Measurements from ENCODE around the gene VAMP2. TPM values are rescaled to one million over a fixed set of nuclear protein-coding genes. Genes with fewer than 3 reads are reported as not detected.

VAMP2 gene
- total and polyA plus RNA-seq, 4 donors, result 4.2 to 25.9 (median 10.2) TPM

GRCh38 chr17:8189041-8189710, 26.4 kb upstream of the VAMP2 start:
- Histone ChIP-seq H3K9me3 (ENCODE audit: control insufficient read depth in 4 of 4, low read length in 3 of 4) (no peaks in the 10 kb centered on the region), H3K36me3 (ENCODE audit: control insufficient read depth in 4 of 4, insufficient read depth in 3 of 4, low read depth in 1 of 4, low read length in 3 of 4) (no peaks in the 10 kb centered on the region), H3K27me3 (ENCODE audit: control insufficient read depth in 4 of 4, insufficient read depth in 4 of 4, low read length in 3 of 4) (no peaks in the 10 kb centered on the region), H3K4me3 (ENCODE audit: low read depth in 1 of 3, low read length in 3 of 3) (peak overlapping the region; percentile 75 to 82 (median 78)), H3K4me1 (ENCODE audit: control insufficient read depth in 4 of 4, insufficient read depth in 4 of 4, low read length in 3 of 4) (peaks cover 12 to 58% (median 31%) of the 10 kb centered on the region in 4 donors), H3K27ac (ENCODE audit: low read depth in 1 of 2, low read length in 2 of 2) (peak overlapping the region; percentile 73 to 85), H3K9ac (ENCODE audit: low read depth in 1 of 2, low read length in 2 of 2) (peak overlapping the region in 1 of 2 donors; percentile 47)
- peak; percentile 49 for DNase-seq (ENCODE audit: low spot score)
- WGBS, result 6% methylated on average over 67 of the region's 67 CpGs
- TF ChIP-seq RXRA (IDR thresholded peaks at IDR 0.05) (no peak), HNF4A (conservative IDR thresholded peaks at IDR 0.05) (no peak), JUND (IDR thresholded peaks at IDR 0.05) (no peak), NR2F2 (IDR thresholded peaks at IDR 0.05) (no peak), FOXA2 (IDR thresholded peaks at IDR 0.05) (no peak), CTCF (IDR thresholded peaks at IDR 0.05; ENCODE audit: low read depth, low read length, missing input control) (no peak), TAF1 (conservative IDR thresholded peaks at IDR 0.05) (no peak), RAD21 (IDR thresholded peaks at IDR 0.05) (no peak)
- TF ChIP-seq, protein P1, sequence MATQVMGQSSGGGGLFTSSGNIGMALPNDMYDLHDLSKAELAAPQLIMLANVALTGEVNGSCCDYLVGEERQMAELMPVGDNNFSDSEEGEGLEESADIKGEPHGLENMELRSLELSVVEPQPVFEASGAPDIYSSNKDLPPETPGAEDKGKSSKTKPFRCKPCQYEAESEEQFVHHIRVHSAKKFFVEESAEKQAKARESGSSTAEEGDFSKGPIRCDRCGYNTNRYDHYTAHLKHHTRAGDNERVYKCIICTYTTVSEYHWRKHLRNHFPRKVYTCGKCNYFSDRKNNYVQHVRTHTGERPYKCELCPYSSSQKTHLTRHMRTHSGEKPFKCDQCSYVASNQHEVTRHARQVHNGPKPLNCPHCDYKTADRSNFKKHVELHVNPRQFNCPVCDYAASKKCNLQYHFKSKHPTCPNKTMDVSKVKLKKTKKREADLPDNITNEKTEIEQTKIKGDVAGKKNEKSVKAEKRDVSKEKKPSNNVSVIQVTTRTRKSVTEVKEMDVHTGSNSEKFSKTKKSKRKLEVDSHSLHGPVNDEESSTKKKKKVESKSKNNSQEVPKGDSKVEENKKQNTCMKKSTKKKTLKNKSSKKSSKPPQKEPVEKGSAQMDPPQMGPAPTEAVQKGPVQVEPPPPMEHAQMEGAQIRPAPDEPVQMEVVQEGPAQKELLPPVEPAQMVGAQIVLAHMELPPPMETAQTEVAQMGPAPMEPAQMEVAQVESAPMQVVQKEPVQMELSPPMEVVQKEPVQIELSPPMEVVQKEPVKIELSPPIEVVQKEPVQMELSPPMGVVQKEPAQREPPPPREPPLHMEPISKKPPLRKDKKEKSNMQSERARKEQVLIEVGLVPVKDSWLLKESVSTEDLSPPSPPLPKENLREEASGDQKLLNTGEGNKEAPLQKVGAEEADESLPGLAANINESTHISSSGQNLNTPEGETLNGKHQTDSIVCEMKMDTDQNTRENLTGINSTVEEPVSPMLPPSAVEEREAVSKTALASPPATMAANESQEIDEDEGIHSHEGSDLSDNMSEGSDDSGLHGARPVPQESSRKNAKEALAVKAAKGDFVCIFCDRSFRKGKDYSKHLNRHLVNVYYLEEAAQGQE (IDR thresholded peaks at IDR 0.05), result no peak

GRCh38 chr17:8188263-8188839, 25.6 kb upstream of the VAMP2 start:
- peaks cover 12 to 58% (median 31%) of the 10 kb centered on the region in 4 donors for H3K4me1 ChIP-seq (ENCODE audit: control insufficient read depth in 4 of 4, insufficient read depth in 4 of 4, low read length in 3 of 4)

More at GRCh38 chr17:8188263-8188839, 25.6 kb upstream of the VAMP2 start:
- peak overlapping the region in 1 of 2 donors; percentile 47 for H3K9ac ChIP-seq (ENCODE audit: low read depth in 1 of 2, low read length in 2 of 2)
- 53% methylated on average over 12 of the region's 12 CpGs for WGBS
- peak overlapping the region; percentile 73 to 85 for H3K27ac ChIP-seq (ENCODE audit: low read depth in 1 of 2, low read length in 2 of 2)
- H3K9me3 ChIP-seq (ENCODE audit: control insufficient read depth in 4 of 4, low read length in 3 of 4), result no peaks in the 10 kb centered on the region
- H3K36me3 ChIP-seq (ENCODE audit: control insufficient read depth in 4 of 4, insufficient read depth in 3 of 4, low read depth in 1 of 4, low read length in 3 of 4), result no peaks in the 10 kb centered on the region
- peak overlapping the region in 2 of 3 donors; percentile 75 to 82 for H3K4me3 ChIP-seq (ENCODE audit: low read depth in 1 of 3, low read length in 3 of 3)
- no peaks in the 10 kb centered on the region for H3K27me3 ChIP-seq (ENCODE audit: control insufficient read depth in 4 of 4, insufficient read depth in 4 of 4, low read length in 3 of 4)
- no peak for DNase-seq (ENCODE audit: low spot score)
- TF ChIP-seq FOXA1 (IDR thresholded peaks at IDR 0.05), result no peak
- TF ChIP-seq FOXA2 (IDR thresholded peaks at IDR 0.05), result no peak
- TF ChIP-seq SP1 (IDR thresholded peaks at IDR 0.05), result no peak
- no peak for TF ChIP-seq CTCF (IDR thresholded peaks at IDR 0.05; ENCODE audit: low read depth, low read length, missing input control)
- no peak for TF ChIP-seq MAX (IDR thresholded peaks at IDR 0.05)
- no peak for TF ChIP-seq GABPA (IDR thresholded peaks at IDR 0.05 in 1 of 2, conservative IDR thresholded peaks at IDR 0.05 in 1 of 2)
- TF ChIP-seq HNF4A (conservative IDR thresholded peaks at IDR 0.05), result no peak
